WTC11 (cell line): Measurements from ENCODE around the gene HSPB6. TPM values are rescaled to one million over a fixed set of nuclear protein-coding genes. Genes with fewer than 3 reads are reported as not detected.

Experiments
- ATAC-seq: fragments of 200-7000 bp; cut with Tn5 transposase; 2 replicates; pipeline ENCODE4 v1.10.0; 2021; ENCODE audit warnings: mild to moderate bottlenecking, moderate library complexity
- CTCF ChIA-PET: fragments of 300-600 bp; sonication (Branson Sonifier 250); formaldehyde crosslinking; loops from one replicate; lab custom pipeline; 2021; ENCODE audit warnings: antibody characterized with exemption; lab: Charles Lee
- POLR2A ChIA-PET: fragments of 350-600 bp; sonication (Branson Sonifier 250); formaldehyde crosslinking; loops from one replicate; lab custom pipeline; 2021; ENCODE audit warnings: antibody characterized with exemption; lab: Charles Lee
- DNase-seq: peaks from one replicate; pipeline ENCODE4 v3.0.0; 2021; ENCODE audit warnings: low spot score
- H3K27ac Mint-ChIP-seq: 2 replicates; pipeline ENCODE4 v1.8.0; 2021; ENCODE audit warnings: mixed read lengths
- H3K27me3 Mint-ChIP-seq: 2 replicates; pipeline ENCODE4 v1.8.0; 2021; ENCODE audit warnings: low read depth, mild to moderate bottlenecking, moderate library complexity, mixed read lengths
- H3K36me3 Mint-ChIP-seq: 2 replicates; pipeline ENCODE4 v1.8.0; 2021; ENCODE audit warnings: mixed read lengths
- H3K4me1 Mint-ChIP-seq: 2 replicates; pipeline ENCODE4 v1.8.0; 2022; ENCODE audit warnings: mixed read lengths
- H3K4me3 Mint-ChIP-seq: 2 replicates; pipeline ENCODE4 v1.8.0; 2021; ENCODE audit warnings: mild to moderate bottlenecking, moderate library complexity, mixed read lengths
- H3K9me3 Mint-ChIP-seq: 2 replicates; pipeline ENCODE4 v1.8.0; 2021; ENCODE audit warnings: mixed read lengths
- ATF3 ChIP-seq: sonication (generic); formaldehyde crosslinking; conservative IDR thresholded peaks from 2 replicates; pipeline ENCODE4 v1.8.1; 2022; ENCODE audit warnings: mild to moderate bottlenecking, missing genetic modification reagents
- CBFB ChIP-seq: sonication (generic); formaldehyde crosslinking; IDR thresholded peaks from 2 replicates; pipeline ENCODE4 v1.8.1; 2022; ENCODE audit warnings: mild to moderate bottlenecking, low read depth, missing genetic modification reagents
- CREB1 ChIP-seq: sonication (generic); formaldehyde crosslinking; IDR thresholded peaks from 2 replicates; pipeline ENCODE4 v1.8.0; 2023; ENCODE audit warnings: mild to moderate bottlenecking, missing genetic modification reagents
- CREM ChIP-seq: sonication (generic); formaldehyde crosslinking; IDR thresholded peaks from 2 replicates; pipeline ENCODE4 v1.8.1; 2022; ENCODE audit warnings: mild to moderate bottlenecking, missing genetic modification reagents, moderate library complexity
- EMX1 ChIP-seq: fragments of 250-450 bp; sonication (Bioruptor Pico); IDR thresholded peaks from 2 replicates; pipeline ENCODE4 v1.8.0; 2021; ENCODE audit warnings: mild to moderate bottlenecking
- GTF2I ChIP-seq: fragments of 250-450 bp; sonication (Bioruptor Pico); conservative IDR thresholded peaks from 2 replicates; pipeline ENCODE4 v1.4.0; 2021; ENCODE audit warnings: mild to moderate bottlenecking
- HMGXB4 ChIP-seq: sonication (generic); formaldehyde crosslinking; IDR thresholded peaks from 2 replicates; pipeline ENCODE4 v1.8.1; 2023; ENCODE audit warnings: mild to moderate bottlenecking, moderate library complexity, missing genetic modification reagents
- MLX ChIP-seq: sonication (generic); formaldehyde crosslinking; IDR thresholded peaks from 2 replicates; pipeline ENCODE4 v1.8.1; 2023; ENCODE audit warnings: mild to moderate bottlenecking, missing genetic modification reagents, moderate library complexity
- MXD4 ChIP-seq: fragments of 250-450 bp; sonication (Bioruptor Pico); IDR thresholded peaks from 2 replicates; pipeline ENCODE4 v1.8.0; 2021; ENCODE audit warnings: mild to moderate bottlenecking, moderate library complexity, borderline replicate concordance
- MYBL2 ChIP-seq: sonication (generic); formaldehyde crosslinking; IDR thresholded peaks from 2 replicates; pipeline ENCODE4 v1.8.1; 2023; ENCODE audit warnings: mild to moderate bottlenecking, moderate library complexity, missing genetic modification reagents
- SP1 ChIP-seq: sonication (generic); formaldehyde crosslinking; conservative IDR thresholded peaks from 2 replicates; pipeline ENCODE4 v1.8.1; 2022; ENCODE audit warnings: missing genetic modification reagents
- TEAD1 ChIP-seq: sonication (generic); formaldehyde crosslinking; IDR thresholded peaks from 2 replicates; pipeline ENCODE4 v1.8.0; 2022; ENCODE audit warnings: mild to moderate bottlenecking, missing genetic modification reagents
- ZNF416 ChIP-seq: fragments of 250-450 bp; sonication (Bioruptor Pico); IDR thresholded peaks from 2 replicates; pipeline ENCODE4 v1.9.0; 2021; ENCODE audit warnings: mild to moderate bottlenecking, inconsistent platforms
- total RNA-seq: library from RNA; stranded (reverse); gene quantifications from 3 replicates; pipeline ENCODE4 v1.2.3, GENCODE V29; 2021
- TF ChIP-seq, protein P1 (sequence below): fragments of 250-450 bp; sonication (Bioruptor Pico); IDR thresholded peaks from 2 replicates; pipeline ENCODE4 v1.8.0; 2021; ENCODE audit warnings: mild to moderate bottlenecking
- TF ChIP-seq, protein P2 (sequence below): sonication (generic); formaldehyde crosslinking; IDR thresholded peaks from 2 replicates; pipeline ENCODE4 v1.8.1; 2022; ENCODE audit warnings: mild to moderate bottlenecking, missing genetic modification reagents, moderate library complexity, borderline replicate concordance
- TF ChIP-seq, protein P3 (sequence below): sonication (generic); formaldehyde crosslinking; IDR thresholded peaks from 2 replicates; pipeline ENCODE4 v1.8.0; 2023; ENCODE audit warnings: mild to moderate bottlenecking, missing genetic modification reagents
- TF ChIP-seq, protein P4 (sequence below): sonication (generic); formaldehyde crosslinking; conservative IDR thresholded peaks from 2 replicates; pipeline ENCODE4 v1.8.1; 2023; ENCODE audit warnings: mild to moderate bottlenecking, low read depth, missing genetic modification reagents, moderate library complexity
- TF ChIP-seq, protein P5 (sequence below): sonication (generic); formaldehyde crosslinking; IDR thresholded peaks from 2 replicates; pipeline ENCODE4 v1.8.0; 2023; ENCODE audit warnings: missing genetic modification reagents

The HSPB6 gene
- total RNA-seq, 1 experiment from 2014 or later: 1.7 TPM

- TF ChIP-seq MLX (no peak), SP1 (no peak), MXD4 (CRISPR knock-in tag) (no peak), CBFB (CRISPR knock-in tag) (no peak), MYBL2 (CRISPR knock-in tag) (no peak), TEAD1 (CRISPR knock-in tag) (no peak)
- TF ChIP-seq, protein P1, sequence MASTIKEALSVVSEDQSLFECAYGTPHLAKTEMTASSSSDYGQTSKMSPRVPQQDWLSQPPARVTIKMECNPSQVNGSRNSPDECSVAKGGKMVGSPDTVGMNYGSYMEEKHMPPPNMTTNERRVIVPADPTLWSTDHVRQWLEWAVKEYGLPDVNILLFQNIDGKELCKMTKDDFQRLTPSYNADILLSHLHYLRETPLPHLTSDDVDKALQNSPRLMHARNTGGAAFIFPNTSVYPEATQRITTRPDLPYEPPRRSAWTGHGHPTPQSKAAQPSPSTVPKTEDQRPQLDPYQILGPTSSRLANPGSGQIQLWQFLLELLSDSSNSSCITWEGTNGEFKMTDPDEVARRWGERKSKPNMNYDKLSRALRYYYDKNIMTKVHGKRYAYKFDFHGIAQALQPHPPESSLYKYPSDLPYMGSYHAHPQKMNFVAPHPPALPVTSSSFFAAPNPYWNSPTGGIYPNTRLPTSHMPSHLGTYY (CRISPR knock-in tag): no peak
- TF ChIP-seq, protein P2, sequence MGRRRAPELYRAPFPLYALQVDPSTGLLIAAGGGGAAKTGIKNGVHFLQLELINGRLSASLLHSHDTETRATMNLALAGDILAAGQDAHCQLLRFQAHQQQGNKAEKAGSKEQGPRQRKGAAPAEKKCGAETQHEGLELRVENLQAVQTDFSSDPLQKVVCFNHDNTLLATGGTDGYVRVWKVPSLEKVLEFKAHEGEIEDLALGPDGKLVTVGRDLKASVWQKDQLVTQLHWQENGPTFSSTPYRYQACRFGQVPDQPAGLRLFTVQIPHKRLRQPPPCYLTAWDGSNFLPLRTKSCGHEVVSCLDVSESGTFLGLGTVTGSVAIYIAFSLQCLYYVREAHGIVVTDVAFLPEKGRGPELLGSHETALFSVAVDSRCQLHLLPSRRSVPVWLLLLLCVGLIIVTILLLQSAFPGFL: no peak
These were observed 24.2 kb downstream of the HSPB6 start (continued) for GRCh38 chr19:35732540-35733179.

DNA sequence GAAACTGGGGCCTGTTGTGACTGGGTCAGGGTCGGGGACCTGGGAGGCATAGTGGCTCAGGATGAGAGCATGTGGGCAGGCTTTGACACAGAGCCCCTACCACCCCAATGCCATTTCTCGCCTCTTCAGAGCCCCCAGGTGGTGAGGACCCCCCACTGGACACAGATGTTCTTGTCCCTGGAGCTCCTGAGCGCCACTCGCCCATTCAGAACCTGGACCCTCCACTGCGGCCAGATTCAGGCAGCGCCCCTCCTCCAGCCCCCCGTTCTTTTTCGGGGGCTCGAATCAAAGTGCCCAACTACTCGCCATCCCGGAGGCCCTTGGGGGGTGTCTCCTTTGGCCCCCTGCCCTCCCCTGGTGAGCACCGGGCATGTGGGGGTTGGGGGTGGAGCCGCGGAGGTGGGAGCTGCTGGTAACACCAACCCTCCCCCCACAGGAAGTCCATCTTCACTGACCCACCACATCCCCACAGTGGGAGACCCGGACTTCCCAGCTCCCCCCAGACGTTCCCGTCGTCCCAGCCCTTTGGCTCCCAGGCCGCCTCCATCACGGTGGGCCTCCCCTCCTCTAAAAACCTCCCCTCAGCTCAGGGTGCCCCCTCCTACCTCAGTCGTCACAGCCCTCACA, 24.9 kb downstream of the HSPB6 start:
- DNase-seq: no peak
- Mint-ChIP-seq H3K27ac (no peak overlapping the region), H3K4me3 (no peak overlapping the region), H3K9me3 (no peaks in the 10 kb centered on the region), H3K36me3 (peaks cover 58% of the 10 kb centered on the region), H3K4me1 (0 out of 2 replicates have a peak, but pooled peaks cover 2% of the 10 kb centered on the region), H3K27me3 (no peaks in the 10 kb centered on the region)
- ATAC-seq: no peak
- CTCF ChIA-PET: no interaction called here
- POLR2A ChIA-PET: interaction anchor here (1.7 kb wide), 1 partner anchor 9 kb away, joined by 6 read pairs; no protein-coding TSS in a partner anchor
- TF ChIP-seq, protein P3, sequence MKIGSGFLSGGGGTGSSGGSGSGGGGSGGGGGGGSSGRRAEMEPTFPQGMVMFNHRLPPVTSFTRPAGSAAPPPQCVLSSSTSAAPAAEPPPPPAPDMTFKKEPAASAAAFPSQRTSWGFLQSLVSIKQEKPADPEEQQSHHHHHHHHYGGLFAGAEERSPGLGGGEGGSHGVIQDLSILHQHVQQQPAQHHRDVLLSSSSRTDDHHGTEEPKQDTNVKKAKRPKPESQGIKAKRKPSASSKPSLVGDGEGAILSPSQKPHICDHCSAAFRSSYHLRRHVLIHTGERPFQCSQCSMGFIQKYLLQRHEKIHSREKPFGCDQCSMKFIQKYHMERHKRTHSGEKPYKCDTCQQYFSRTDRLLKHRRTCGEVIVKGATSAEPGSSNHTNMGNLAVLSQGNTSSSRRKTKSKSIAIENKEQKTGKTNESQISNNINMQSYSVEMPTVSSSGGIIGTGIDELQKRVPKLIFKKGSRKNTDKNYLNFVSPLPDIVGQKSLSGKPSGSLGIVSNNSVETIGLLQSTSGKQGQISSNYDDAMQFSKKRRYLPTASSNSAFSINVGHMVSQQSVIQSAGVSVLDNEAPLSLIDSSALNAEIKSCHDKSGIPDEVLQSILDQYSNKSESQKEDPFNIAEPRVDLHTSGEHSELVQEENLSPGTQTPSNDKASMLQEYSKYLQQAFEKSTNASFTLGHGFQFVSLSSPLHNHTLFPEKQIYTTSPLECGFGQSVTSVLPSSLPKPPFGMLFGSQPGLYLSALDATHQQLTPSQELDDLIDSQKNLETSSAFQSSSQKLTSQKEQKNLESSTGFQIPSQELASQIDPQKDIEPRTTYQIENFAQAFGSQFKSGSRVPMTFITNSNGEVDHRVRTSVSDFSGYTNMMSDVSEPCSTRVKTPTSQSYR (CRISPR knock-in tag): no peak
- TF ChIP-seq MXD4 (CRISPR knock-in tag) (no peak), HMGXB4 (CRISPR knock-in tag) (no peak), ATF3 (CRISPR knock-in tag) (no peak), MLX (no peak), CREB1 (CRISPR knock-in tag) (no peak), EMX1 (CRISPR knock-in tag) (no peak), MYBL2 (CRISPR knock-in tag) (no peak), ZNF416 (CRISPR knock-in tag) (no peak), GTF2I (CRISPR knock-in tag) (no peak), CREM (CRISPR knock-in tag) (no peak)
- TF ChIP-seq, protein P2: no peak
- TF ChIP-seq, protein P1 (CRISPR knock-in tag): no peak
- TF ChIP-seq, protein P4, sequence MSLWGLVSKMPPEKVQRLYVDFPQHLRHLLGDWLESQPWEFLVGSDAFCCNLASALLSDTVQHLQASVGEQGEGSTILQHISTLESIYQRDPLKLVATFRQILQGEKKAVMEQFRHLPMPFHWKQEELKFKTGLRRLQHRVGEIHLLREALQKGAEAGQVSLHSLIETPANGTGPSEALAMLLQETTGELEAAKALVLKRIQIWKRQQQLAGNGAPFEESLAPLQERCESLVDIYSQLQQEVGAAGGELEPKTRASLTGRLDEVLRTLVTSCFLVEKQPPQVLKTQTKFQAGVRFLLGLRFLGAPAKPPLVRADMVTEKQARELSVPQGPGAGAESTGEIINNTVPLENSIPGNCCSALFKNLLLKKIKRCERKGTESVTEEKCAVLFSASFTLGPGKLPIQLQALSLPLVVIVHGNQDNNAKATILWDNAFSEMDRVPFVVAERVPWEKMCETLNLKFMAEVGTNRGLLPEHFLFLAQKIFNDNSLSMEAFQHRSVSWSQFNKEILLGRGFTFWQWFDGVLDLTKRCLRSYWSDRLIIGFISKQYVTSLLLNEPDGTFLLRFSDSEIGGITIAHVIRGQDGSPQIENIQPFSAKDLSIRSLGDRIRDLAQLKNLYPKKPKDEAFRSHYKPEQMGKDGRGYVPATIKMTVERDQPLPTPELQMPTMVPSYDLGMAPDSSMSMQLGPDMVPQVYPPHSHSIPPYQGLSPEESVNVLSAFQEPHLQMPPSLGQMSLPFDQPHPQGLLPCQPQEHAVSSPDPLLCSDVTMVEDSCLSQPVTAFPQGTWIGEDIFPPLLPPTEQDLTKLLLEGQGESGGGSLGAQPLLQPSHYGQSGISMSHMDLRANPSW (CRISPR knock-in tag): no peak
- TF ChIP-seq, protein P5, sequence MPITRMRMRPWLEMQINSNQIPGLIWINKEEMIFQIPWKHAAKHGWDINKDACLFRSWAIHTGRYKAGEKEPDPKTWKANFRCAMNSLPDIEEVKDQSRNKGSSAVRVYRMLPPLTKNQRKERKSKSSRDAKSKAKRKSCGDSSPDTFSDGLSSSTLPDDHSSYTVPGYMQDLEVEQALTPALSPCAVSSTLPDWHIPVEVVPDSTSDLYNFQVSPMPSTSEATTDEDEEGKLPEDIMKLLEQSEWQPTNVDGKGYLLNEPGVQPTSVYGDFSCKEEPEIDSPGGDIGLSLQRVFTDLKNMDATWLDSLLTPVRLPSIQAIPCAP (CRISPR knock-in tag): no peak
